Renal cortical epithelial cell (primary cell): ENCODE results near the gene DSTN. TPM values are rescaled to one million over a fixed set of nuclear protein-coding genes. Genes with fewer than 3 reads are reported as not detected.

Experiments used
- DNase-seq: peaks from one replicate; pipeline ENCODE4 v3.0.0-alpha.2; 2011; ENCODE audit warnings: low read depth
- total RNA-seq: library from RNA; depleted of rRNA; stranded (reverse); fragments of >200 nt; gene quantifications from 2 replicates; pipeline ENCODE4 v1.2.3, GENCODE V29; 2014

The DSTN gene
- total RNA-seq, 1 donor from 2014 or later: 433 TPM

DNA sequence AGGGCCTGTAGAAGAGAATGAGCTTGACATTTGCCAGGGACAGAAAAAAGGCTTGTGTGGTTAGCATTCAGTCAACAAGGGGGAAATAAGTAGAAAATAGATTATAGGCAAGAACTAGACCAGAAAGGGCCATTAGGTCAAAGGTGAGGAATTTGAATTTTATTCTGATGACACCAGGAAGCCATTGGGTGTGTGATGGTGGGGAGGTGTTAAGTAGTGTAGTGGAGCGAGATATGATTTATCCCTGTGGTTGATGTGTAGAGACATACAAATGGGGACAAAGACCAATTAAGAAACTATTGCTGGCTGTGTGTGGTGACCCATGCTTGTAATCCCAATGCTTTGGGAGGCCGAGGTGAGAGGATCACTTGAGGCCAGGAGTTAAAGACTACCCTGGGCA is 11.0 kb downstream of the DSTN start:
- DNase-seq: no peak

GRCh38 chr20:17583126-17583525 is 13.3 kb downstream of the DSTN start:
- no peak for DNase-seq

GRCh38 chr20:17584689-17585088 is 14.8 kb downstream of the DSTN start:
- no peak for DNase-seq

DNA sequence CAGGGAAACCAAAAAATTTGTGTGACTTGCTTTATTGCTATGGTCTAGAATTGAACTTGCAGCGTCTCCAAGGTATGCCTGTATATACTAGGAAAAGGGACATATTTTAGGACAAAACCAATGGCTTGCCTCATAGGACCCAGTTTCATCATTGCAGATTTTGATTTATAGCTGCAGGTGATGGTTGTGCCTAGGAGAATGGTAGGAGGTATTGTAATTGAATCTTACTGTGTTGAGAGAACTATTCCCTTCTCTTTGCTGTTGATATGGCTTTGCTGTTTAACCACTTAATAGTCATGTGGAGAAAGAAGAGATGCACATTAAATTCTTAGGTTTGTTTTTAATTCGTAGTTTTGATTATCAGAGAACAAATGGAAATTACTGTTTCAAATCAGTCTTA is 16.4 kb downstream of the DSTN start:
- DNase-seq: no peak

GRCh38 chr20:17587148-17587547 is 17.3 kb downstream of the DSTN start:
- DNase-seq: no peak

DNA sequence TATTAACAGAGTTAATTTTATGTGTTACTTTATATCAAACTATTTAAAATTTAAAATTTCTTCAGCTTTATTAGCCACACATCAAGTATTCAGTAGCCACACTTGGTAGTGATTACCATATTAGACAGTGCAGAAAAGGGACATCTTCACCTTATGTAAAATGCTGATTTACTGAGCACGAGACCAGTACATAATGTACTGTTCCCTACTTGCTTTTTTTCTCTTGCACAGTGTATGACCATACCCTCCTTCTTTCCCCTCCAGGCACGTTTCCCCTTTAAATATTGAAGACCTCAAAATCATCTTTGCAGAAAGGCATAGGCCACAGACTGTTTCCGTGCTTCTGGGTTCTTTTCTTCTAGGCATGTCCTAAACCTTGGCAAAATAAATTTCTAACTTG is 17.9 kb downstream of the DSTN start:
- DNase-seq: no peak

DNA sequence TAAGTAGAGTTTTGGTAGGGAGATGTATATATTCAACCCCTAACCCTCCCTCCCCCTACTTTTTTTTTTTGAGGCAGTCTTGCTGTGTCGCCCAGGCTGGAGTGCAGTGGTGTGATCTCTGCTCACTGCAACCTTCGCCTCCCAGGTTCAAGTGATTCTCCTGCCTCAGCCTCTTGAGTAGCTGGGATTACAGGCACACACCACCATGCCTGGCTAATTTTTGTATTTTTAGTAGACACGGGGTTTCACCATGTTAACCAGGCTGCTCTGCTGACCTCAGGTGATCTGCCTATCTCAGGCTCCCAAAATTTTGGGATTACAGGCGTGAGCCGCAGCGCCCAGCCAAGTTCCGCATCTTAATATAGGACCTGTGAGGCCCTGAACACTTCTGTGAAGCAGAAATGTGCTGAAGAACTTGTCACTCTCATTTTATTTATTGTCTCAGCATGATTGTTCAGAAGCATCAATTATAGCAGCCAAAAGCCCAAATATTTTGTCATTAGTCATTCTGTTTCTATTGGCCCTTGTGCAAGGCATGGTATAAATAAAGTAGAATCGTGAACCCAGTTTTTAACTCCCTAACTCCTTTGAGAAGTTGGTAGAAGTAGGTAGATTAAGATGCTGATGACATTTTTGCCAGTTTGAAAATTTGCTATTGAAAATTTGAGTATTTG is 19.4 kb downstream of the DSTN start:
- no peak for DNase-seq

DNA sequence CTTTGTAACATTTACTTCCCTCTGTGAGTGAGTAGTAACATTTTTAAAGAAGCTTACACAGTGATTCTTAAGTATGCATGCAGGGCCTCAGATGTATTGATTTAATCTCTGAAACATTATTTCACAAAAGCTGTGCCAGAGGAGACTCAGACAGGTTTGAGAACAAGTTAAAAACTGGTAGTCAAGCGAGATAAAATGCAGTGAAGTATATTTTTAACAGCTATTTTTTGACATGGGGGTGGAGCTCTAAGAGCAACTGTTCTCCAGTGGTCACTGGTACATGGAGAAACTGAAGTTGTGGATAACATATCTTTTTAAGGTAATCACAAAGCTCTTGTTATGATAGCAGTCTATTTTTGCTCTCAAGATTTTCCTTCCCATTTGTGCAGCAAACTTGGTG is 20.4 kb downstream of the DSTN start:
- no peak for DNase-seq

- no peak for DNase-seq
Observed at GRCh38 chr20:17593902-17594301, 24.0 kb downstream of the DSTN start.

- DNase-seq: no peak
Observed at GRCh38 chr20:17594443-17594842, 24.6 kb downstream of the DSTN start.

GRCh38 chr20:17595856-17596255 is 26.0 kb downstream of the DSTN start:
- no peak for DNase-seq

DNA sequence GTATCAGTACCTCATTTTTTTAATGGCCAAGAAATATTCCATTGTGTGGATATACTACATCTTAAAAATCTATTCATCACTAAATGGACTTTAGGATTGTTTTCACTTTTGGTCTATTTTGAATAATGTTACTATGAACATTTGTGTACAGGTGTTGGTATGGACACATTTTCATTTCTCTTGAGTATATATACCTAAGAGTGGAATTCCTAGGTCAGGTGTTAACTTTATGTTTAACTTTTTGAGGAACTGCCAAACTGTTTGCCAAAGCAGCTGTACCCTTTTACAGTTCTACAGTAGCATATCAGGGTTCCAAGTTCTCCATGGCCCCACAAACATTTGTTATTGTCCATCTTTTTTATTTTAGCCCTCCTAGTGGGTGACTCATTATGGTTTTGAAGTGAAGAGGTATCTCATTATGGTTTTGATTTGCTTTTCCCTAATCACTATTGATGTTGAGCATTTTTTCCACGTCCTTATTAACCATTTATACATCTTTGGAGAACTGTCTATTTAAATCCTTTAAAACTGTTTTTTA is 28.2 kb downstream of the DSTN start:
- DNase-seq: no peak

DNA sequence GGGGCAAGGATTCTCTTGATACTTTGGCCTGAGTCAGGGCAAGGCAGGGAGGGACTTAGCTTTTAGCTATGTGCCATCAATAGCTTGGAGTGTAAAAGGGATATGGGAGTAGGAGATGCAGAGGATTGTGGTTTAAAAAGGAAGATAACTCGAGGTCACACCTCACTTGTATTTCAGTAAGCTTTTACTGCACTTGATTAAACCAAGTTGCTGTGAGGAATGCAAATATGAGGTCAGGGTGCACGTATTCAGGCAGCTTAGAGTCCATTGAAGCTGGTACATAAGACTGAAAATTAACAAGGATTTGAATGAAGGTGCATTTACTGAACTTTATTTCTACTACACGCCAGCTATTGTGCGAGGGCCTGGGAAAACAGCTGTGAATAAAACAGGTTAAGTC is 32.1 kb downstream of the DSTN start:
- no peak for DNase-seq

DNA sequence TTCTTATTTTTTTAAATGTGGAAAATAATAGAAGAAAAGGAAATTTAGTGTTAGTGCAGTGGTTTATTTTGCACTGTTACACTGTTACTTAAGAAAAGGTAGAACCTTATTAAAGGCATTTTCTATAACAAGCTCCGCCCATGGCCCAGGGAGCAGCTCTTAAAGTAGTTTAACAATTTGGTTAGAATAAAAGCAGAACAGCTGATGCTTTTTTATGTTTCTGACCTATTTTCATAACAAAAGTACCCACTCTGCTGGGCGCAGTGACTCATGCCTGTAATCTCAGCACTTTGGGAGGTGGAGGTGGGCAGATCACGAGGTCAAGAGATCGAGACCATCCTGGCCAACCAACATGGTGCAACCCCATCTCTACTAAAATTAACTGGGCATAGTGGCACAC is 32.6 kb downstream of the DSTN start:
- DNase-seq: no peak

DNA sequence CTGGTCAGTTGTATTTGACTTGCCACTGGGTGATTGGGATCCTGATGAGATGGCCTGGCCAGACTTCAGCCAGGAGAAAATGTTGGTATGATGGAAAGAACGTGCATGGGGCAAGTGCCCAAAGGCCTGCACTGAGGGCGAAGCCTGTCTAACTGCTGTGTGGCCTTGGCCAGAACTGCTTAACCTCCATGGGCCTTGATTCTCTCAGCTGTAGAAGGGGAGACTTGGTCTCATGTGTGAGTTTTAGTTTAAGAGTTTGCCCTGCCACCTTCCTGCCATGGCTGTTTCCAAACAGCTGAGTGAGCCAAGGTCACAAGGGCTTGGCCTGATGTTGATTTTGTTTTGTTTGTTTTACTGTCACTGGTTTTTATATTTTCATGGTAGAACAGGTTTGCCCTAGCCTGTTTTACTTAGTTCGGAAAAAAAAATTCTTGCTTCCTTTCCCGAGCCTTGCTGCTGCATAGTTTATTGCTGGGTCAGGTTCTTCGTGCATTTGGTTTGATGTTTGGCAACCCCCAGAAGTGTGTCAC is 35.3 kb downstream of the DSTN start:
- peak; percentile 51 for DNase-seq

DNA sequence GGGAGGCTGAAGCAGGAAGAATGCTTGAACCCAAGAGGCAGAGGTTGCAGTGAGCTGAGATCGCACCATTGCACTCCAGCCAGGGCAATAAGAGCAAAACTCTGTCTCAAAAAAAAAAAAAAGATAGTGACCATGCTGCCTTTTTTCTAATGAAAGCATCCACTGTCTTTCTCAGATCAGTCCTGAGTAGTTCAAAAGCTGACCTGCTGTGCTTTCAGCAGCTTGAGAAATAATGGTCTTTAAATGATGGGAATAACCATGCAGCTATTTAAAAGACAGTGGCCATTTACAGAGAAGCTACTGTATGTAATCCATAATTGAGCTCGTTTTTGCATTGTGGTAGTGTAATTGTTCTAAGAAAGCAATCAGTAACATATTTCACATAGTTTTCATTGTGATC is 36.1 kb downstream of the DSTN start:
- no peak for DNase-seq

DNA sequence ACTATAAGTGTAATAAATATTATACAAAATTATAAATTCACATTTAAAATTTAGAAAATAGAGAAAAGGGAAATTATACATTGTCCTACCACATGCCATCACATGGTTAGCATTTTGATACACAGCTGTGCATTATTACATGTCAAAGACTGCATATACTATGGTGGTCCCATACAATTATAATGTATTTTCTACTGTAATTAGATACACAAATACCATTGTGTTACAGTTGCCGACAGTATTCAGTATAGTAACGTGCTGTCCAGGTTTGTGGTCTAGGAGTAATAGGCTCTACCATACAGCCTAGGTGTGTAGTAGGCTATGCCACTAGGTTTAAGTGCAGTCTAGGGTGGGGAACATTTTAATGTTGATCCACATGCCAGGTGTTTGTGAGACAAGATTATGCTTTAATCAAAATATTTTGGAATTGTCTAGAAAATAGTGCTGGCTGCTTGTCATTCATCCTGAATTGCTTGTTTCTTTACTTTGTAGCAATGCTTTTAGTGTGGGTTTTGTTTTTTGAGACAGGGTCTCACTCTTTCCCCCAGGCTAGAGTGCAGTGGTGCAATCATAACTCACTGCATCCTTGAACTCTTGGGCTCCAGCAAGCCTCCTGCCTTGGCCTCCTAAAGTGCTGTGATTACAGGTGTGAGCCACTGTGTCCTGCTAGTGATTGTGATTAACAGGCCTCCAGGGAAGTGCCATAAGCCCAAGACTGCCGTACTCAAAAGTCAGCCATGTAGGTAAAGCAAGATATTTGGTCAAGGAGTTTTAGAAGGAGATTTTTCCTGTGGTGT is 39.0 kb downstream of the DSTN start:
- DNase-seq: no peak

GRCh38 chr20:17609811-17610377 is 40.0 kb downstream of the DSTN start:
- no peak for DNase-seq

DNA sequence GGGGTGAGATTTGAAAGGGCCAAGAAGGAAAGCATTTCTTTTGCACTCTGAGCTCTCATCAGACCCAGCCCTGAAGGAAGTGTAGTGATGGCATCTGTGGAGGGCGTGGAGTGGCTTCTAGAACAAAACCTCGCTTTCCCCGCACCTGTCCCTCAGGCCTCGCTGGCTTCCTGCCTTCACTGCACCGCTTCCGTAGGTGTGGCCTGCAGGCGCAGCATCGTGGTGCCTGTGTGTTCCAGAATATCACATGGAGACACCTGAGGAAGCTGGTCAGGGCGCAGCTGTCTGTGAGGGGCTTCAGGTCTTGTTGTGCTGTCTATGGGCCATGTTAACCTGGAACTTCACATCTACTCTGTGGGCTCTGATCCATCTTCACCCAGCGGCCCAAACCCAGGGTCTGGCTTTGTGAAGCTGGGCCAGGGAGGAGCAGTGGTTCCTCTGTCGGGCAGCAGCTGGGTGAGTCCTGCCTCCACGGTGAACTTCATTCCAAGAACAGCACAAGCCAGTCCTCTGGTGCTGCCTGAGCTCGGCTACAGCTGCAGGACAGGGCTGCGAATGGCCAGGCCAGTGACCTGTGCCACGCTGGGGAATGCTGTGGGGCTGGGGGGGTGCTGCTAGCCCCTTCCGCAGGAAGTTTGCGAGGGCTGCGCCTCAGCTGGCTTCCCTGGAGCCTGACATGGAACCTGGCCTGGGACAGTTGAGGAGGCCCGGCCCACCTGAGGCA is 40.9 kb downstream of the DSTN start:
- no peak for DNase-seq

GRCh38 chr20:17611290-17611539 is 41.3 kb downstream of the DSTN start:
- no peak for DNase-seq

- DNase-seq: no peak
Observed at GRCh38 chr20:17611540-17612286, 41.8 kb downstream of the DSTN start.
